H1 (cell line): ENCODE measurements around the gene MARCHF3. TPM values are rescaled to one million over a fixed set of nuclear protein-coding genes. Genes with fewer than 3 reads are reported as not detected.

Experiments
- CTCF ChIA-PET: fragments of 300-600 bp; sonication (Branson Sonifier 250); formaldehyde crosslinking; loops from one replicate; lab custom pipeline; 2021; ENCODE audit not compliant: partially characterized antibody; lab: Charles Lee
- POLR2A ChIA-PET: fragments of 300-600 bp; sonication (Branson Sonifier 250); formaldehyde crosslinking; loops from one replicate; lab custom pipeline; 2021; ENCODE audit warnings: inconsistent platforms; ENCODE audit not compliant: partially characterized antibody; lab: Charles Lee
- DNase-seq, 2 experiments: peaks; one replicate each; pipeline versions ENCODE4 v3.0.0 to v3.0.0-alpha.2; 2010 to 2022; ENCODE audit warnings: low spot score in 2 of 2, low read depth in 1 of 2, mixed read lengths in 1 of 2
- FAIRE-seq: peaks from 2 replicates; lab custom pipeline; 2011; peaks lifted over from hg19 to GRCh38; lab: Jason Lieb, UNC
- H2AFZ ChIP-seq: 2 replicates; pipeline ENCODE4 v1.8.1; 2012; ENCODE audit warnings: low read length, inconsistent platforms
- H2AK5ac ChIP-seq: 2 replicates; pipeline ENCODE4 v1.6.1; 2013; ENCODE audit warnings: low read depth, low read length
- H2BK120ac ChIP-seq: replicated peaks from 2 replicates; pipeline ENCODE3; 2013; ENCODE audit warnings: low read depth, low read length, inconsistent platforms
- H2BK12ac ChIP-seq: 2 replicates; pipeline ENCODE4 v1.6.1; 2013; ENCODE audit warnings: low read depth, low read length
- H2BK15ac ChIP-seq: 2 replicates; pipeline ENCODE4 v1.6.1; 2013; ENCODE audit warnings: low read length
- H2BK20ac ChIP-seq: 2 replicates; pipeline ENCODE4 v1.6.1; 2013; ENCODE audit warnings: low read length
- H2BK5ac ChIP-seq: 2 replicates; pipeline ENCODE4 v1.6.1; 2013; ENCODE audit warnings: low read depth, low read length
- H3K14ac ChIP-seq: 2 replicates; pipeline ENCODE4 v1.6.1; 2013; ENCODE audit warnings: inconsistent platforms; ENCODE audit not compliant: insufficient read length
- H3K18ac ChIP-seq: 2 replicates; pipeline ENCODE4 v1.6.1; 2013; ENCODE audit warnings: low read length; ENCODE audit errors: extremely low read depth
- H3K23ac ChIP-seq: 2 replicates; pipeline ENCODE4 v1.6.1; 2013; ENCODE audit warnings: inconsistent platforms; ENCODE audit not compliant: insufficient read length
- H3K23me2 ChIP-seq: 2 replicates; pipeline ENCODE4 v1.6.1; 2013; ENCODE audit warnings: low read depth, low read length
- H3K27ac ChIP-seq: 2 replicates; pipeline ENCODE4 v1.6.1; 2011; ENCODE audit warnings: low read depth, low read length, inconsistent platforms
- H3K27me3 ChIP-seq, 4 experiments: replicated peaks in 1 of 4; 1 replicate in 1 of 4; 2 replicates in 3 of 4; pipeline versions ENCODE4 v1.6.1 to v1.8.1; 2011 to 2013; ENCODE audit warnings: low read length in 3 of 4, mild to moderate bottlenecking in 3 of 4, inconsistent platforms in 2 of 4, mixed read lengths in 2 of 4, moderate library complexity in 1 of 4; ENCODE audit not compliant: control insufficient read depth in 3 of 4, insufficient read depth in 3 of 4; ENCODE audit errors: extremely low read depth in 1 of 4
- H3K36me3 ChIP-seq, 4 experiments: 2 replicates each; pipeline versions ENCODE4 v1.6.1 to v1.8.1; 2011 to 2013; ENCODE audit warnings: mild to moderate bottlenecking in 4 of 4, low read length in 3 of 4, moderate library complexity in 2 of 4, control low read depth in 1 of 4, inconsistent platforms in 1 of 4; ENCODE audit not compliant: insufficient read depth in 4 of 4, control insufficient read depth in 2 of 4
- H3K4ac ChIP-seq: replicated peaks from 2 replicates; pipeline ENCODE3; 2013; ENCODE audit warnings: low read length, low read depth, mixed read lengths, inconsistent platforms; ENCODE audit not compliant: insufficient read length
- H3K4me1 ChIP-seq, 4 experiments: replicated peaks in 1 of 4; 1 replicate in 1 of 4; 2 replicates in 3 of 4; pipeline versions ENCODE4 v1.6.1 to v1.8.1; 2011 to 2013; ENCODE audit warnings: low read length in 3 of 4, inconsistent platforms in 2 of 4, mixed read lengths in 1 of 4; ENCODE audit not compliant: insufficient read depth in 4 of 4, control insufficient read depth in 3 of 4
- H3K4me2 ChIP-seq, 2 experiments: 2 replicates each; pipeline versions ENCODE4 v1.6.1 to v1.8.1; 2011 to 2013; ENCODE audit warnings: low read depth in 2 of 2, low read length in 2 of 2, control low read depth in 1 of 2, inconsistent platforms in 1 of 2, mild to moderate bottlenecking in 1 of 2; ENCODE audit not compliant: insufficient read depth in 1 of 2
- H3K4me3 ChIP-seq, 4 experiments: fragments of 200-600, 300-600 bp in 1 of 4; sonication (generic), shearing (Covaris generic), sonication (Bioruptor Twin) in 1 of 4; 2 replicates each; pipeline versions ENCODE4 v1.5.1 to v1.8.1; 2011 to 2016; ENCODE audit warnings: low read length in 4 of 4, low read depth in 3 of 4, control low read depth in 2 of 4, inconsistent platforms in 2 of 4, mild to moderate bottlenecking in 2 of 4, mixed read lengths in 1 of 4, moderate library complexity in 1 of 4; ENCODE audit not compliant: insufficient read depth in 2 of 4; ENCODE audit errors: extremely low read depth in 1 of 4
- H3K56ac ChIP-seq: replicated peaks from 2 replicates; pipeline ENCODE3; 2013; ENCODE audit warnings: low read depth, mild to moderate bottlenecking, mixed read lengths, low read length, inconsistent platforms; ENCODE audit not compliant: insufficient read length
- H3K79me1 ChIP-seq: 2 replicates; pipeline ENCODE4 v1.6.1; 2013; ENCODE audit warnings: low read depth, low read length, control low read depth
- H3K79me2 ChIP-seq, 2 experiments: 2 replicates each; pipeline versions ENCODE4 v1.6.1 to v1.8.1; 2012 to 2013; ENCODE audit warnings: low read length in 2 of 2, mild to moderate bottlenecking in 2 of 2, inconsistent platforms in 1 of 2; ENCODE audit not compliant: insufficient read depth in 2 of 2, control insufficient read depth in 1 of 2
- H3K9ac ChIP-seq, 4 experiments: replicated peaks in 1 of 4; 1 replicate in 1 of 4; 2 replicates in 3 of 4; pipeline versions ENCODE4 v1.6.1 to v1.8.1; 2011 to 2013; ENCODE audit warnings: low read depth in 3 of 4, low read length in 3 of 4, control low read depth in 2 of 4, mild to moderate bottlenecking in 2 of 4, moderate library complexity in 2 of 4, inconsistent platforms in 1 of 4; ENCODE audit errors: extremely low read depth in 1 of 4
- H3K9me3 ChIP-seq, 2 experiments: 2 replicates each; pipeline versions ENCODE4 v1.6.1 to v1.8.1; 2012 to 2013; ENCODE audit warnings: mild to moderate bottlenecking in 2 of 2, moderate library complexity in 2 of 2, control low read depth in 1 of 2, inconsistent platforms in 1 of 2, low read depth in 1 of 2, low read length in 1 of 2, mixed read lengths in 1 of 2; ENCODE audit not compliant: insufficient read depth in 2 of 2
- H4K20me1 ChIP-seq, 2 experiments: replicated peaks in 1 of 2; 2 replicates each; pipeline versions ENCODE3 to v1.8.1; 2011 to 2013; ENCODE audit warnings: inconsistent platforms in 2 of 2, low read length in 2 of 2, mild to moderate bottlenecking in 1 of 2; ENCODE audit not compliant: insufficient read depth in 2 of 2, control insufficient read depth in 1 of 2
- H4K5ac ChIP-seq: 2 replicates; pipeline ENCODE4 v1.6.1; 2013; ENCODE audit warnings: low read length, low read depth, mixed read lengths, inconsistent platforms; ENCODE audit not compliant: insufficient read length
- H4K8ac ChIP-seq: 2 replicates; pipeline ENCODE4 v1.8.0; 2013; ENCODE audit warnings: mild to moderate bottlenecking, moderate library complexity, low read length, inconsistent platforms; ENCODE audit not compliant: insufficient read depth; ENCODE audit errors: extremely low read depth
- H4K91ac ChIP-seq: replicated peaks from 2 replicates; pipeline ENCODE3; 2013; ENCODE audit warnings: low read length, mixed read lengths, inconsistent platforms; ENCODE audit not compliant: insufficient read length
- CREB1 ChIP-seq: IDR thresholded peaks from 2 replicates; pipeline ENCODE4 v1.6.1; 2012; ENCODE audit warnings: inconsistent platforms
- EP300 ChIP-seq, 2 experiments: IDR thresholded peaks; 1 replicate in 1 of 2; 2 replicates in 1 of 2; pipeline ENCODE4 v1.6.1; 2011 to 2012; ENCODE audit warnings: low read depth in 2 of 2, low read length in 2 of 2, mild to moderate bottlenecking in 2 of 2, borderline replicate concordance in 1 of 2, inconsistent platforms in 1 of 2, moderate library complexity in 1 of 2
- HDAC6 ChIP-seq: IDR thresholded peaks from one replicate; pipeline ENCODE4 v1.7.1; 2012; ENCODE audit warnings: low read depth, mild to moderate bottlenecking, inconsistent platforms, low read length, moderate library complexity
- SP4 ChIP-seq: IDR thresholded peaks from 2 replicates; pipeline ENCODE4 v1.6.1; 2012; ENCODE audit warnings: low read length, inconsistent platforms
- WGBS, 2 experiments: shearing (Covaris generic) in 1 of 2; methylation state at CpG; one replicate each; pipeline versions ENCODE4 v1.1.6 to v1.1.7; 2013 to 2015; ENCODE audit warnings: low lambda C conversion rate in 2 of 2, mixed read lengths in 2 of 2, inconsistent platforms in 1 of 2, low coverage in 1 of 2, missing lambda C conversion rate in 1 of 2; ENCODE audit not compliant: insufficient replicate concordance in 2 of 2, insufficient coverage in 1 of 2, insufficient read length in 1 of 2; ENCODE audit errors: extremely low coverage in 1 of 2, missing lambda C conversion rate in 1 of 2; 5-methylcytosine and 5-hydroxymethylcytosine counted together
- polyA plus RNA-seq, 7 experiments: library from polyadenylated mRNA; depleted of rRNA in 3 of 7; stranded (reverse) in 5 of 7; unstranded in 2 of 7; fragments of >200 nt in 5 of 7; fragments of 200-250 nt in 2 of 7; gene quantifications; 1 replicate in 5 of 7; 2 replicates in 1 of 7; 4 replicates in 1 of 7; pipeline versions ENCODE4 v1.2.1 to v1.2.3, GENCODE V29; 2011 to 2013; ENCODE audit warnings: missing spikeins in 2 of 7, mixed read lengths in 2 of 7
- total RNA-seq: library from RNA; stranded (reverse); fragmentation: NEBNext Ultra II Directional; extraction: Animal tissue kit (Norgen Biotek cat#: 25700); gene quantifications from 2 replicates; pipeline ENCODE4 v1.2.1, GENCODE V29; 2021

Gene MARCHF3
- total and polyA plus RNA-seq, 2 of the 8 experiments (the other 6 are each of a cell fraction or from before 2014, with no cell fraction given) = 12.0 to 16.9 TPM

- Histone ChIP-seq H3K9ac (no peak overlapping the region), H2BK15ac (no peak overlapping the region), H3K23ac (no peak overlapping the region), H3K9me3 (no peaks in the 10 kb centered on the region), H3K14ac (no peak overlapping the region), H2AFZ (no peak overlapping the region), H2BK120ac (no peak overlapping the region), H3K4me2 (no peak overlapping the region), H3K4me1 (peaks cover 3 to 14% (median 8%) of the 10 kb centered on the region in 4 experiments; a peak in 6 of 7 replicates), H3K79me1 (no peaks in the 10 kb centered on the region), H4K91ac (no peak overlapping the region), H4K8ac (no peak overlapping the region), H3K18ac (no peak overlapping the region), H2BK12ac (no peak overlapping the region), H3K23me2 (peaks cover 4% of the 10 kb centered on the region; the same call in 1 of the 2 replicates), H2AK5ac (no peak overlapping the region), H3K56ac (no peak overlapping the region), H3K79me2 (no peaks in the 10 kb centered on the region), H3K4me3 (no peak overlapping the region), H2BK5ac (no peak overlapping the region; the same call in 1 of the 2 replicates), H4K20me1 (peaks cover 0 to 2% of the 10 kb centered on the region in 2 experiments), H3K36me3 (no peaks in the 10 kb centered on the region), H2BK20ac (no peak overlapping the region), H3K27ac (no peak overlapping the region), H3K27me3 (no peaks in the 10 kb centered on the region), H4K5ac (no peak overlapping the region), H3K4ac (no peak overlapping the region)
- DNase-seq (no peak), FAIRE-seq (no peak)
- WGBS, 2 experiments = 86% methylated on average over 11 of the region's 11 CpGs; no CpG with 5 or more reads in 1 of the 2 experiments
- POLR2A ChIA-PET = no interaction called here
- TF ChIP-seq EP300 (IDR thresholded peaks at IDR 0.05; ENCODE audit: borderline replicate concordance in 1 of 2, low read depth in 2 of 2, low read length in 2 of 2) (no peak), SP4 (no peak), CREB1 (no peak), HDAC6 (no peak)
- CTCF ChIA-PET = interaction anchor here (0.9 kb wide), 1 partner anchor 136 kb away, joined by 3 read pairs; no protein-coding TSS in a partner anchor
Measured at GRCh38 chr5:126872561-126873354, 157.6 kb downstream of the MARCHF3 start.
